K562 (cell line): Measurements from ENCODE around the gene DPAGT1. TPM values are rescaled to one million over a fixed set of nuclear protein-coding genes. Genes with fewer than 3 reads are reported as not detected.

Experiments used
- ATF6 ChIP-seq: sonication (generic); formaldehyde crosslinking; IDR thresholded peaks from 2 replicates; pipeline ENCODE4 v1.4.0; 2020; ENCODE audit warnings: mild to moderate bottlenecking, missing genetic modification reagents
- BRF1 ChIP-seq: IDR thresholded peaks from 3 replicates; pipeline ENCODE4 v1.6.1; 2011; ENCODE audit warnings: borderline replicate concordance, mild to moderate bottlenecking; ENCODE audit not compliant: insufficient read length; ENCODE audit errors: extremely low read depth
- C11orf30 ChIP-seq: fragments of 450-650 bp; IDR thresholded peaks from 2 replicates; pipeline ENCODE4 v1.6.1; 2016; ENCODE audit warnings: low read depth, mild to moderate bottlenecking
- CTCF ChIP-seq, 3 experiments: IDR thresholded peaks in 2 of 3; conservative IDR thresholded peaks in 1 of 3; 2 replicates each; pipeline ENCODE4 v1.5.1; 2011 to 2012; ENCODE audit warnings: low read length in 3 of 3, mild to moderate bottlenecking in 3 of 3, control low read depth in 2 of 3, improper control_type of control experiment in 1 of 3, inconsistent platforms in 1 of 3, low read depth in 1 of 3, mixed read lengths in 1 of 3, moderate library complexity in 1 of 3; ENCODE audit not compliant: insufficient read depth in 2 of 3
- E2F8 ChIP-seq: fragments of 450-650 bp; IDR thresholded peaks from 2 replicates; pipeline ENCODE4 v1.7.1; 2018; ENCODE audit warnings: mild to moderate bottlenecking, low read depth; ENCODE audit not compliant: partially characterized antibody
- KDM1A ChIP-seq, 2 experiments: fragments of 450-650 bp; IDR thresholded peaks; 2 replicates each; pipeline ENCODE4 v1.6.1; 2016; ENCODE audit warnings: mild to moderate bottlenecking in 2 of 2
- L3MBTL2 ChIP-seq: fragments of 450-650 bp; IDR thresholded peaks from 2 replicates; pipeline ENCODE4 v1.6.1; 2016; ENCODE audit warnings: mild to moderate bottlenecking, moderate library complexity
- MAFK ChIP-seq: IDR thresholded peaks from 2 replicates; pipeline ENCODE4 v1.6.1; 2011; ENCODE audit warnings: low read length, improper control_type of control experiment
- MCM5 ChIP-seq: fragments of 450-650 bp; IDR thresholded peaks from 2 replicates; pipeline ENCODE4 v1.6.1; 2016; ENCODE audit warnings: low read depth
- MEIS2 ChIP-seq: fragments of 450-650 bp; IDR thresholded peaks from 2 replicates; pipeline ENCODE4 v1.6.1; 2014; ENCODE audit warnings: mild to moderate bottlenecking; ENCODE audit not compliant: partially characterized antibody
- NCOA2 ChIP-seq, 2 experiments: fragments of 450-650 bp; IDR thresholded peaks; 2 replicates each; pipeline ENCODE4 v1.6.1; 2018; ENCODE audit warnings: mild to moderate bottlenecking in 2 of 2, moderate library complexity in 1 of 2; ENCODE audit not compliant: partially characterized antibody in 2 of 2
- NFXL1 ChIP-seq: fragments of 450-650 bp; formaldehyde crosslinking; IDR thresholded peaks from 2 replicates; pipeline ENCODE4 v1.4.0; 2021; ENCODE audit warnings: mild to moderate bottlenecking
- RAD21 ChIP-seq, 2 experiments: fragments of 250-450 bp in 1 of 2; fragments of 450-650 bp in 1 of 2; sonication (Bioruptor Pico) in 1 of 2; formaldehyde crosslinking in 1 of 2; IDR thresholded peaks in 1 of 2; conservative IDR thresholded peaks in 1 of 2; 2 replicates each; pipeline versions ENCODE4 v1.4.0 to v1.8.0; 2020 to 2022; ENCODE audit warnings: mild to moderate bottlenecking in 2 of 2, moderate library complexity in 1 of 2
- RB1 ChIP-seq: fragments of 450-650 bp; IDR thresholded peaks from 2 replicates; pipeline ENCODE4 v1.6.1; 2017; ENCODE audit warnings: low read depth, mild to moderate bottlenecking
- UBTF ChIP-seq, 2 experiments: IDR thresholded peaks; 2 replicates each; pipeline ENCODE4 v1.6.1; 2012; ENCODE audit warnings: improper control_type of control experiment in 2 of 2, low read depth in 2 of 2, low read length in 2 of 2, borderline replicate concordance in 1 of 2
- ZBTB1 ChIP-seq: sonication (generic); formaldehyde crosslinking; IDR thresholded peaks from 2 replicates; pipeline ENCODE4 v1.8.1; 2023; ENCODE audit warnings: missing genetic modification reagents, low read depth, mild to moderate bottlenecking, borderline replicate concordance
- ZKSCAN1 ChIP-seq: fragments of 150-350 bp; IDR thresholded peaks from 2 replicates; pipeline ENCODE4 v1.6.1; 2016; ENCODE audit warnings: low read depth, low read length
- ZNF589 ChIP-seq: fragments of 200-800 bp; sonication (Bioruptor generic); IDR thresholded peaks from 2 replicates; pipeline ENCODE4 v1.6.1; 2016; ENCODE audit warnings: low read depth, missing genetic modification characterization, missing compliant biosample characterization
- ZNF707 ChIP-seq: fragments of 250-450 bp; sonication (Bioruptor Pico); conservative IDR thresholded peaks from 2 replicates; pipeline ENCODE4 v1.8.0; 2022; ENCODE audit warnings: inconsistent platforms, mild to moderate bottlenecking, moderate library complexity
- polyA plus RNA-seq, 8 experiments: library from polyadenylated mRNA; depleted of rRNA in 4 of 8; stranded (reverse) in 5 of 8; unstranded in 3 of 8; fragments of >200 nt; fragmentation: Nextera tagmentation in 2 of 8; fragmentation: Illumina TruSeq in 1 of 8; extraction: Ambion mirVana in 2 of 8; extraction: Trizol in 1 of 8; gene quantifications; 2 replicates each; pipeline versions ENCODE4 v1.2.1 to v1.2.3, GENCODE V29; 2011 to 2014; ENCODE audit warnings: inconsistent platforms in 1 of 8, missing spikeins in 1 of 8
- total RNA-seq, 7 experiments: library from RNA; depleted of rRNA in 6 of 7; stranded (reverse); fragments of >200 nt in 6 of 7; fragmentation: Illumina TruSeq in 2 of 7; extraction: Trizol in 2 of 7; gene quantifications; 2 replicates each; pipeline versions ENCODE4 v1.2.1 to v1.2.3, GENCODE V29; 2011 to 2021; ENCODE audit warnings: low replicate concordance in 1 of 7

Gene DPAGT1
- total and polyA plus RNA-seq, 9 of the 15 experiments (the other 6 are each of a cell fraction or from before 2014, with no cell fraction given) = 29.9 to 135 (median 85.0) TPM

GRCh38 chr11:119115484-119116234 is 14.0 kb upstream of the DPAGT1 start (continued):
- TF ChIP-seq ZNF589 (CRISPR knock-in tag) (no peak), E2F8 (no peak), KDM1A (IDR thresholded peaks at IDR 0.05) (no peak), NFXL1 (CRISPR knock-in tag) (no peak), MEIS2 (peak; percentile 66), ZNF707 (CRISPR knock-in tag) (no peak), MCM5 (no peak), ZKSCAN1 (no peak), MAFK (no peak), RB1 (no peak), ATF6 (CRISPR knock-in tag) (no peak), BRF1 (no peak), L3MBTL2 (peak; percentile 42), ZBTB1 (CRISPR knock-in tag) (no peak), RAD21 (CRISPR knock-in tag; conservative IDR thresholded peaks at IDR 0.05 in 1 of 2, IDR thresholded peaks at IDR 0.05 in 1 of 2) (no peak), NCOA2 (IDR thresholded peaks at IDR 0.05; ENCODE audit: partially characterized antibody in 2 of 2) (no peak), UBTF (IDR thresholded peaks at IDR 0.05; ENCODE audit: borderline replicate concordance in 1 of 2, low read depth in 2 of 2, low read length in 2 of 2) (no peak), C11orf30 (no peak), CTCF (IDR thresholded peaks at IDR 0.05 in 2 of 3, conservative IDR thresholded peaks at IDR 0.05 in 1 of 3; ENCODE audit: insufficient read depth in 2 of 3, low read depth in 1 of 3, low read length in 3 of 3) (no peak)
